Tibial nerve (tissue), 3 donors: ENCODE measurements around the gene BRI3BP.

Experiments used
- CTCF ChIP-seq, 5 experiments: fragments of 200-600 bp in 3 of 5; fragments of 450-650 bp in 2 of 5; sonication (generic) in 3 of 5; IDR thresholded peaks; one replicate each; pipeline ENCODE4 v1.5.1; 2016 to 2019; ENCODE audit warnings: antibody characterized with exemption in 5 of 5, mild to moderate bottlenecking in 3 of 5, moderate library complexity in 2 of 5
- POLR2A ChIP-seq, 2 donors: fragments of 450-650 bp; IDR thresholded peaks; one replicate each; pipeline ENCODE4 v1.6.1; 2017; ENCODE audit warnings: antibody characterized with exemption in 2 of 2, mild to moderate bottlenecking in 2 of 2, moderate library complexity in 2 of 2

GRCh38 chr12:124946447-124946793, 47.0 kb upstream of the BRI3BP start:
- TF ChIP-seq CTCF (IDR thresholded peaks at IDR 0.05) (no peak), POLR2A (IDR thresholded peaks at IDR 0.05) (no peak)
